BJ (cell line): ENCODE results near the gene SARDH. TPM values are rescaled to one million over a fixed set of nuclear protein-coding genes. Genes with fewer than 3 reads are reported as not detected.

Experiments used
- CTCF ChIA-PET: fragments of 350-600 bp; formaldehyde crosslinking; extraction: SDS; loops from one replicate; lab custom pipeline; 2021; ENCODE audit warnings: antibody characterized with exemption, inconsistent platforms; lab: Yijun Ruan, JAX
- POLR2A ChIA-PET: fragments of 300-600 bp; sonication (Branson Sonifier 250); formaldehyde crosslinking; extraction: SDS; loops from one replicate; lab custom pipeline; 2021; ENCODE audit warnings: antibody characterized with exemption; lab: Charles Lee
- DNase-seq: peaks from one replicate; pipeline ENCODE4 v3.0.0-alpha.2; 2011; ENCODE audit warnings: low read depth
- H3K27me3 ChIP-seq: 2 replicates; pipeline ENCODE4 v1.6.0; 2011; ENCODE audit warnings: low read length; ENCODE audit not compliant: control insufficient read depth, insufficient read depth
- H3K36me3 ChIP-seq: 2 replicates; pipeline ENCODE4 v1.5.1; 2011; ENCODE audit warnings: low read length; ENCODE audit not compliant: control insufficient read depth, insufficient read depth
- H3K4me3 ChIP-seq: 2 replicates; pipeline ENCODE4 v1.5.1; 2011; ENCODE audit warnings: low read depth, mild to moderate bottlenecking, control low read depth, low read length
- CTCF ChIP-seq: IDR thresholded peaks from 2 replicates; pipeline ENCODE4 v1.5.1; 2011; ENCODE audit warnings: low read depth, mild to moderate bottlenecking, control low read depth, inconsistent platforms, low read length, moderate library complexity; ENCODE audit not compliant: insufficient read depth
- polyA plus RNA-seq: library from polyadenylated mRNA; depleted of rRNA; stranded (reverse); fragments of >200 nt; gene quantifications from 2 replicates; pipeline ENCODE4 v1.2.3, GENCODE V29; 2011

Gene SARDH
- polyA plus RNA-seq, 1 experiment: 0.53 TPM

DNA sequence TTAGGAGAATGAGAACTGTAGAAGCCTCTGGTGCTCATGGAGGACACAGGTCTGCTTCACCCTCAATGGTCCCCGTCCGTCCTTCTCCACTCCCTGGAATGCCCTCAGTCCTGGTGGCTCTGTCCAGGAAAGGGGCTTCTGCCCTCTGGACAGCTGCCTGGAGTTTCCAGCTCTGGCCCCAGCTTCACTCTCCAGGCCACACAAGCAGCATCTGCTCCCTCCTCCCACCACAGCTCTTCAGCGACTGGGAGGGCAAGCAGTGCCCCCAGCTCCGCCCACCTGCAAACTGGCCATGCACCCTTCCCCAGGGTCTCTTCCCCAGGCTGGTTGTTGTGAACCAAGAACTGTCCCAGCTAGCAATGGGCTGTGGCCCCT lies 4.7 kb downstream of the SARDH start:
- CTCF ChIA-PET: interaction anchor here (3.7 kb wide), 1 partner anchor 9 kb away, joined by 25 read pairs; no protein-coding TSS in a partner anchor
- no peak for TF ChIP-seq CTCF

DNA sequence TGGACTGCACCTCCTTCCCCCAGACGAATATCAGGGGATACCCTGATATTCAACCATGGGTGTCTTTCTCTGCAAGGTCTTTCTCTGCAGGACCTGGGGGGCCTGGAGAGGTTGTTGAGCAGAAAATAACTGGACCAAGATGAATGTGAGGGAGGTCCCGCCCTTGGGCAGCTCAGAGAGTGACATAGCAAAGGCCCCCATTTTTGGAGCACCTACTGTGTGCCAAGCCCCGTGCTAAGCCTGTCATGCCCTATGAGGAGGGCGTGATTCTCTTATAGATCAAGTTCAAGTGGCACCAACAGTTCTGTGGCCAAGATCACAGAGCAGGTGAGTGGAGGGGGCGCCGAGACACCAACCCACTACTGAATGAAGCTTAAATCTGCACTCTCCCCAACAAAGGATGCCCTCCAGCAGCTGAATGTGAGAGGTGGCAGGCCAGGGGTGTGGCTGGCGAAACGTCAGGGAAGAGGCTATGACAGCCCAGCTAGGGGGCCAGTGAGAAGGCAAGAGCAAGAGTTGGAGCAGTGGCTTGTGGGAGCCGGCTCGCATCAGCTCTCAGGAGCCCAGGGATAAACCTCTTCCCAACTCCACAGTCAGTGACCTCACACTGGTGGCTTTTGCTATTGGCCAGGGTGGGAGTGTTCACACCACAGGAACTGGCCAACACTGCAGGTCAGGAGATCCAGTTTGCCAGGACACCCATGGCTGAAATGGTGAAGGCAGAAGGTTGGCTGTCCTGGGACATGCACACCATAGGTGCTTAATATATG lies 5.3 kb downstream of the SARDH start:
- POLR2A ChIA-PET: no interaction called here
- no peak for DNase-seq
- Histone ChIP-seq H3K27me3 (peaks cover 2% of the 10 kb centered on the region), H3K4me3 (no peak overlapping the region), H3K36me3 (no peaks in the 10 kb centered on the region)
- CTCF ChIA-PET: interaction anchor here (1.0 to 3.7 kb wide), 3 partner anchors 10 to 47 kb away, joined by 3 to 25 read pairs (median 3); no protein-coding TSS in a partner anchor
- TF ChIP-seq CTCF: no peak

More for the DNA sequence above, 4.7 kb downstream of the SARDH start:
- Histone ChIP-seq H3K4me3 (no peak overlapping the region), H3K27me3 (peaks cover 2% of the 10 kb centered on the region), H3K36me3 (no peaks in the 10 kb centered on the region)
- no peak for DNase-seq
- POLR2A ChIA-PET: no interaction called here

DNA sequence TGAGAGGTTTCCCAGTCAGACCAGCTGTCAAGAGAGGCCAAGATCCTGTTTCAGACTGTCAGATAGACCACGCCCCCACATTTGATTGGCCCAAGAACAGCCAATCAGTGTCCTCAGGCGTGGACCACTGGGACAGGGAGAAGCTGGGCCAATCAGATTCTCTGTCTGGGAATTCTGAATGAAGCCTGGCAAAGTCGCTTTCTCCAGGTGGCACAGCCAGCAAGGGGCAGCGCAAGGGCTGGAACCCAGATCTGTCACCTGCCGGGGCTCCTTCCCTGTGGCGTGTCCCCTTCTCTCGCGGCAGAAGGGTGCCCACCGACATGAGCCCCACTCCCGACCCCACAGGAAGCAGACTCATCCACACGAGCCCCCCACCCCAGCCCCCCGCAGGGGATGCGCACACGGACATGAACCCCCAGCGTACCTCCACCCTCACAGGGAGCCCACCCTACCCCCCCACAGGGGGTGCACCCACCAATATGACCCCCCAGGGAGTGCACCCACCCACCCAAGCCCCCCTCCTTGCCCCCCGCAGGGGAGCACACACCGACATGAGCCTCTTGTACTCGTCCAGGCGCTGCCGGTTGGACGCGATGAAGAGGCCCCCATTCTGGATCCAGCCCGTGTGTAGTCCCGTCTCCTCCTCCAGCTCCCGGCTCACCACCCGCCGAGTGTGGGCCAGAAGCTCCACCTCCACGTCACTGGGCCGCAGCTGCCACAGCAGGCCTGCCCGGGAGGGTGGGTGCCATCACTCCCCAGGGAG lies 6.1 kb downstream of the SARDH start:
- CTCF ChIA-PET: interaction anchor here (1.0 to 3.7 kb wide), 3 partner anchors 11 to 46 kb away, joined by 3 to 25 read pairs (median 3); no protein-coding TSS in a partner anchor
- POLR2A ChIA-PET: no interaction called here
- no peak for TF ChIP-seq CTCF
- H3K36me3 ChIP-seq: no peaks in the 10 kb centered on the region
- no peak overlapping the region for H3K4me3 ChIP-seq
- DNase-seq: no peak
- peaks cover 2% of the 10 kb centered on the region for H3K27me3 ChIP-seq

DNA sequence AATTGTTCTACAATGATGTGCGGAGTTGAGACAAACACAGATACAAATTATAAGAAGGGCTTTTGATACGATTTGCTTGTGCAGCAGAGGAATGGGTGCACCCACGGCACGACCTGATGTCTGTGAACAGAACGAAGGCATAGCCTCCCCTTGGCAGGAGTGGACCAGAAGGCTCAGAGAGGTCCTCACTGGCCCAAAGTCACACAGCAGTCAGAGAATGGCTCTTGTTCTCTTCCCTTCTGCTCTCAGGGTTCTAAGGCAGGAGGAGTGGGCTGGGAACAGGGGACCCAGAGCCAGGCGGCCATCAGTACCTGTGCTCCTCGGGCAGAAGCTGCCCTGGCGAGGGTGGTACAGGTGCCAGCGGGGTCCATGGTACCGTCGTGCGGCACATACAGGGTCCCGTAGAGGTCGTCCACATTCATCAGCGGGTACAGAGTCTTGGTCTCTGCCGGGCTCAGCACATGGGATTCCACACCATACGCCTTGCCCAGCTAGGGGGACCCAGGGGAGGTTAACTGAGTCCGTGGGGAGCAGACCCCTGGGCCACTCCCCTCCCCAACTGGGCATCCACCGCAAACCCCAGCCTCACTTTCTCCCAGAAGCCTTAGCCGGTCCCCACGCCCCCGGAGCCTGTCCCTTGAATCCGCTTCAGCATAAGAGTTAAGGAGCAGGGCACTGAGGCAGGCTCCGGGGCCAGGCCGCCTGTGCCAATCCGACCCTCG lies 7.0 kb downstream of the SARDH start:
- no peak for DNase-seq
- H3K27me3 ChIP-seq: peaks cover 2% of the 10 kb centered on the region
- no peak for TF ChIP-seq CTCF
- H3K36me3 ChIP-seq: no peaks in the 10 kb centered on the region
- POLR2A ChIA-PET: no interaction called here
- CTCF ChIA-PET: interaction anchor here (3.7 kb wide), 1 partner anchor 11 kb away, joined by 25 read pairs; no protein-coding TSS in a partner anchor
- H3K4me3 ChIP-seq: no peak overlapping the region
